GM19351 (cell line): Measurements from ENCODE around the gene MYBBP1A.
"Not testable (repeated sequence)": the region's sequence is repeated elsewhere in the genome, so short reads cannot be mapped to it uniquely, and the experiment has no call there.

Experiments used
- ATAC-seq: cut with Tn5 transposase; IDR thresholded peaks from one replicate; pipeline ENCODE4 v1.9.1; 2021; ENCODE audit warnings: mild to moderate bottlenecking, moderate library complexity; ENCODE audit not compliant: unreplicated experiment

Gene MYBBP1A

GRCh38 chr17:4554997-4555799 lies at the start of gene MYBBP1A:
Gene MYBBP1A, minus strand, starts transcription at chr17:4555384. Its CDS starts 60 bp downstream, at chr17:4555324.
- peak; percentile 85 for ATAC-seq

GRCh38 chr17:4604736-4605135 lies 49.6 kb upstream of the MYBBP1A start:
- ATAC-seq: not testable (repeated sequence)

GRCh38 chr17:4604111-4604644 lies 49.0 kb upstream of the MYBBP1A start:
- no peak for ATAC-seq

- no peak for ATAC-seq
Observed at GRCh38 chr17:4602041-4602440, 46.9 kb upstream of the MYBBP1A start.

- no peak for ATAC-seq
Observed at GRCh38 chr17:4601326-4601725, 46.1 kb upstream of the MYBBP1A start.

GRCh38 chr17:4600563-4600962 lies 45.4 kb upstream of the MYBBP1A start:
- ATAC-seq: no peak

GRCh38 chr17:4599505-4600281 lies 44.5 kb upstream of the MYBBP1A start:
- ATAC-seq: no peak

GRCh38 chr17:4598776-4599504 lies 43.8 kb upstream of the MYBBP1A start:
- ATAC-seq: no peak

- no peak for ATAC-seq
Observed at GRCh38 chr17:4597975-4598374, 42.8 kb upstream of the MYBBP1A start.

GRCh38 chr17:4596636-4597380 lies 41.6 kb upstream of the MYBBP1A start:
- no peak for ATAC-seq

- not testable (repeated sequence) for ATAC-seq
Observed at GRCh38 chr17:4595685-4596342, 40.6 kb upstream of the MYBBP1A start.

- no peak for ATAC-seq
Observed at GRCh38 chr17:4594931-4595684, 39.9 kb upstream of the MYBBP1A start.

GRCh38 chr17:4594406-4594805 lies 39.2 kb upstream of the MYBBP1A start:
- no peak for ATAC-seq

GRCh38 chr17:4593021-4593421 lies 37.8 kb upstream of the MYBBP1A start:
- ATAC-seq: no peak

GRCh38 chr17:4592240-4593005 lies 37.2 kb upstream of the MYBBP1A start:
- ATAC-seq: no peak

- ATAC-seq: no peak
Observed at GRCh38 chr17:4591529-4591928, 36.3 kb upstream of the MYBBP1A start.

GRCh38 chr17:4590981-4591453 lies 35.8 kb upstream of the MYBBP1A start:
- no peak for ATAC-seq

- not testable (repeated sequence) for ATAC-seq
Observed at GRCh38 chr17:4590042-4590441, 34.9 kb upstream of the MYBBP1A start.
